Peyer's patch (tissue), 4 donors: Measurements from ENCODE around the gene MYT1. TPM values are rescaled to one million over a fixed set of nuclear protein-coding genes. Genes with fewer than 3 reads are reported as not detected.
A peak's percentile ranks its signal among the peaks of the same experiment; 100 is the strongest.
"Not testable (repeated sequence)": the region's sequence is repeated elsewhere in the genome, so short reads cannot be mapped to it uniquely, and the experiment has no call there.

ENCODE experiments used
- DNase-seq, 3 donors: peaks; one replicate each; pipeline ENCODE4 v3.0.0-alpha.2; 2017 to 2019
- H3K27ac ChIP-seq, 4 donors: fragments of 200-600 bp; sonication (generic); one replicate each; pipeline ENCODE4 v1.5.1; 2016 to 2019
- H3K27me3 ChIP-seq, 2 donors: fragments of 200-600 bp; sonication (generic); one replicate each; pipeline ENCODE4 v1.5.1; 2019
- H3K36me3 ChIP-seq, 3 donors: fragments of 200-600 bp; sonication (generic); one replicate each; pipeline ENCODE4 v1.5.1; 2016 to 2019
- H3K4me1 ChIP-seq, 4 donors: fragments of 200-600 bp; sonication (generic); one replicate each; pipeline ENCODE4 v1.5.1; 2016 to 2019
- H3K4me3 ChIP-seq, 4 donors: fragments of 200-600 bp; sonication (generic); 1 replicate in 3 of 4; 2 replicates in 1 of 4; pipeline ENCODE4 v1.5.1; 2016 to 2019; ENCODE audit warnings: mild to moderate bottlenecking in 1 of 4
- H3K9me3 ChIP-seq, 4 donors: fragments of 200-600 bp; sonication (generic); one replicate each; pipeline ENCODE4 v1.5.1; 2016 to 2019; ENCODE audit warnings: mild to moderate bottlenecking in 1 of 4
- POLR2A ChIP-seq, 2 donors: fragments of 450-650 bp; IDR thresholded peaks; one replicate each; pipeline ENCODE4 v1.5.1; 2017; ENCODE audit warnings: antibody characterized with exemption in 2 of 2, mild to moderate bottlenecking in 2 of 2, moderate library complexity in 2 of 2
- total RNA-seq, 4 donors: library from RNA; depleted of rRNA; stranded (reverse); fragments of >200 nt; gene quantifications; one replicate each; pipeline ENCODE4 v1.1.0, GENCODE V29; 2016
- TF ChIP-seq, protein P1 (sequence below), 6 experiments: fragments of 450-650 bp in 4 of 6; fragments of 200-600 bp in 2 of 6; sonication (generic) in 1 of 6; IDR thresholded peaks; one replicate each; pipeline ENCODE4 v1.5.1; 2017 to 2019; ENCODE audit warnings: antibody characterized with exemption in 6 of 6, mild to moderate bottlenecking in 3 of 6, moderate library complexity in 1 of 6

Gene MYT1
- total RNA-seq, 4 donors from 2014 or later: 0.18 to 0.83 TPM; not detected in 2

- Histone ChIP-seq H3K4me1 (no peaks in the 10 kb centered on the region), H3K36me3 (no peaks in the 10 kb centered on the region), H3K9me3 (no peaks in the 10 kb centered on the region), H3K27ac (no peak overlapping the region), H3K4me3 (no peak overlapping the region), H3K27me3 (no peaks in the 10 kb centered on the region)
- DNase-seq: peak in 1 of 3 donors; percentile 11
- TF ChIP-seq, protein P1, sequence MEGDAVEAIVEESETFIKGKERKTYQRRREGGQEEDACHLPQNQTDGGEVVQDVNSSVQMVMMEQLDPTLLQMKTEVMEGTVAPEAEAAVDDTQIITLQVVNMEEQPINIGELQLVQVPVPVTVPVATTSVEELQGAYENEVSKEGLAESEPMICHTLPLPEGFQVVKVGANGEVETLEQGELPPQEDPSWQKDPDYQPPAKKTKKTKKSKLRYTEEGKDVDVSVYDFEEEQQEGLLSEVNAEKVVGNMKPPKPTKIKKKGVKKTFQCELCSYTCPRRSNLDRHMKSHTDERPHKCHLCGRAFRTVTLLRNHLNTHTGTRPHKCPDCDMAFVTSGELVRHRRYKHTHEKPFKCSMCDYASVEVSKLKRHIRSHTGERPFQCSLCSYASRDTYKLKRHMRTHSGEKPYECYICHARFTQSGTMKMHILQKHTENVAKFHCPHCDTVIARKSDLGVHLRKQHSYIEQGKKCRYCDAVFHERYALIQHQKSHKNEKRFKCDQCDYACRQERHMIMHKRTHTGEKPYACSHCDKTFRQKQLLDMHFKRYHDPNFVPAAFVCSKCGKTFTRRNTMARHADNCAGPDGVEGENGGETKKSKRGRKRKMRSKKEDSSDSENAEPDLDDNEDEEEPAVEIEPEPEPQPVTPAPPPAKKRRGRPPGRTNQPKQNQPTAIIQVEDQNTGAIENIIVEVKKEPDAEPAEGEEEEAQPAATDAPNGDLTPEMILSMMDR (IDR thresholded peaks at IDR 0.05): no peak
- no peak for TF ChIP-seq POLR2A (IDR thresholded peaks at IDR 0.05)
These were observed 33.4 kb upstream of the MYT1 start for GRCh38 chr20:64130876-64131275.

DNA sequence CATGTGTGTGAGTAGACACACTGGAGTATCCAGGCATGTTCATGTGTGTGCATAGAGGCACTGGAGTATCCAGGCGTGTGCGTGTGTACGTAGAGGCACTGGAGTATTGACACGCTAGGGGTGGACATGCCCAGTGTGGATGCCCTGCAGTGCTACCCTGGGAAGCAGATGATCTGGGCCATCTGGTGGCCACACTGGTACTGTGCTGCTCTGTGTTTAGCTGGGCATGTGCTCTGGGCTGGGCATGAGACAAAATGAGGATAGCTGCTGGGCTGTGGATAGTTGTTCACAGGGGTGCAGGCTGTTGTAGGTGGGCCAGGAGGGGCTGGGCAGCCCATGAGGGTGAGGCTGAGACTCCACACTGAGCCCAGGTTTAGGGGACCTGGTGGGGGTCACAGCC is 32.8 kb upstream of the MYT1 start:
- H3K27ac ChIP-seq: no peak overlapping the region
- no peaks in the 10 kb centered on the region for H3K27me3 ChIP-seq
- peak in 1 of 3 donors; percentile 42 for DNase-seq
- no peaks in the 10 kb centered on the region for H3K9me3 ChIP-seq
- no peaks in the 10 kb centered on the region for H3K4me1 ChIP-seq
- H3K4me3 ChIP-seq: no peak overlapping the region
- no peaks in the 10 kb centered on the region for H3K36me3 ChIP-seq
- TF ChIP-seq, protein P1 (IDR thresholded peaks at IDR 0.05): no peak
- TF ChIP-seq POLR2A (IDR thresholded peaks at IDR 0.05): no peak

DNA sequence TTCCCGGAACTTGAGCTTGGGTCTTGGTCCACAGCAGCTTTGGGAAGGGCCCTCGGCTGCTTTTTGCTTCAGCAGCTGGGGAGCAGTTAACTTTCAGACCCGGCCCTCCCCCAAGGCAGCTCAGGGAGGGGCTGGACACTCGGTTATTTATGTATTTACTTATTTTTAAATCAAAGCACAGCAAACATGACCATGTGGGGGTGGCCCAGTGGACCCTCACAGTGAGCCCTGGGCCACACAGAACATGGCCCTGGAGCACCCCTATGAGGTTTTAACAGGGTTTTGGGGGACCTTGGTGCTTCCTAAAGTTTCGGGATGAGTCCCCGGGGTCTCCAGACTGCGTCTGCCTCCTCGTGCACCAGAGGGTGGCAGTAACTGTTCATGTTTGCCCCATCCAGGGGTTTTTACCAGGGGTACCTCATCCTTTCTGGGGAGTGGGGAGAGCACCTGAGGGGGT is 30.3 kb upstream of the MYT1 start:
- no peak overlapping the region for H3K4me3 ChIP-seq
- peak in 1 of 3 donors; percentile 34 for DNase-seq
- TF ChIP-seq, protein P1 (IDR thresholded peaks at IDR 0.05): no peak
- TF ChIP-seq POLR2A (IDR thresholded peaks at IDR 0.05): no peak
- no peak overlapping the region for H3K27ac ChIP-seq
- H3K36me3 ChIP-seq: no peaks in the 10 kb centered on the region
- H3K9me3 ChIP-seq: no peaks in the 10 kb centered on the region
- no peaks in the 10 kb centered on the region for H3K27me3 ChIP-seq
- H3K4me1 ChIP-seq: no peaks in the 10 kb centered on the region

- not testable (repeated sequence) for H3K4me3 ChIP-seq, H3K9me3 ChIP-seq, H3K27ac ChIP-seq, H3K4me1 ChIP-seq, H3K36me3 ChIP-seq, DNase-seq, H3K27me3 ChIP-seq
These were observed 29.5 kb upstream of the MYT1 start for GRCh38 chr20:64134744-64135143.

DNA sequence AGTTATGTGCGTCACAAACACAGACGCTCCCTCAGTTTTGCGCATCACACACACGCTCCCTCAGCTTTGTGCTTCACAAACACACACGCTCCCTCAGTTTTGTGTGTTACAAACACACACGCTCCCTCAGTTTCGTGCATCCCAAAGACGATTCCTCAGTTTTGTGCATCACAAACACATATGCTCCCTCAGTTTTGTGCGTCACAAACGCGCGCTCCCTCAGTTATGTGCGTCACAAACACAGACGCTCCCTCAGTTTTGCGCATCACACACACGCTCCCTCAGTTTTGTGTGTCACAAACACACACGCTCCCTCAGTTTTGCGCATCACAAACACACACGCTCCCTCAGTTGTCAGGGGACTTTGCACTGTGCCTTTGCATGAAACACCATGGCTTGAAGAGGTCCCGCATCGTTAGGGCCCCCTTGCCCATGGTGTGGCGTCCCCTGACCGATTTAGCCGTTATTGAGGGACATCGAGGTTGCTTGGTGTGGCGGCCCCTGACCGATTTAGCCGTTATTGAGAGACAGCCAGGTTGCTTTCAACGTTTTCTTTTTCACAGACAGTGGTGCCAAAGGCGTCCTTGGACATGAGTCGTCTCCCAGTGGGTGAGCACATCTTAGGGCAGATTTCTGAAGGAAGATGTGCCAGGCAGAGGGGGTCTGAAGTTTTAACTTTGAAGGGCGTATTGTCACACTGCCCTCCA is 28.1 kb upstream of the MYT1 start:
- no peak for TF ChIP-seq POLR2A (IDR thresholded peaks at IDR 0.05)
- TF ChIP-seq, protein P1 (IDR thresholded peaks at IDR 0.05): no peak
- Histone ChIP-seq H3K36me3 (no peaks in the 10 kb centered on the region), H3K27ac (no peak overlapping the region), H3K27me3 (no peaks in the 10 kb centered on the region), H3K4me3 (no peak overlapping the region), H3K9me3 (no peaks in the 10 kb centered on the region), H3K4me1 (no peaks in the 10 kb centered on the region)
- DNase-seq: no peak

- no peak for DNase-seq
- Histone ChIP-seq H3K9me3 (no peaks in the 10 kb centered on the region), H3K27me3 (no peaks in the 10 kb centered on the region), H3K4me3 (no peak overlapping the region), H3K4me1 (no peaks in the 10 kb centered on the region), H3K36me3 (no peaks in the 10 kb centered on the region), H3K27ac (no peak overlapping the region)
- TF ChIP-seq POLR2A (IDR thresholded peaks at IDR 0.05): no peak
- TF ChIP-seq, protein P1 (IDR thresholded peaks at IDR 0.05): no peak
These were observed 26.6 kb upstream of the MYT1 start for GRCh38 chr20:64137598-64138031.
